Trophoblast cell (in vitro differentiated cells and primary cell): ENCODE data around the gene GPR3.
"Not testable (repeated sequence)": the region's sequence is repeated elsewhere in the genome, so short reads cannot be mapped to it uniquely, and the experiment has no call there.

Source experiments
- DNase-seq, 2 donors: peaks; one replicate each; pipeline ENCODE4 v3.0.0-alpha.2; 2016
- H2AFZ ChIP-seq: 2 replicates; pipeline ENCODE4 v1.6.1; 2013; ENCODE audit warnings: low read length, moderate library complexity, mild to moderate bottlenecking; ENCODE audit not compliant: insufficient read depth, poor library complexity
- H2AK5ac ChIP-seq: 2 replicates; pipeline ENCODE4 v1.6.1; 2013; ENCODE audit warnings: mild to moderate bottlenecking, low read length
- H2BK120ac ChIP-seq: 2 replicates; pipeline ENCODE4 v1.6.1; 2013; ENCODE audit warnings: low read length, mild to moderate bottlenecking, moderate library complexity; ENCODE audit not compliant: insufficient read depth, poor library complexity
- H2BK12ac ChIP-seq: 2 replicates; pipeline ENCODE4 v1.6.1; 2013; ENCODE audit warnings: mild to moderate bottlenecking, low read length, moderate library complexity
- H2BK5ac ChIP-seq: 2 replicates; pipeline ENCODE4 v1.6.1; 2013; ENCODE audit warnings: low read length, low read depth, moderate library complexity, mild to moderate bottlenecking; ENCODE audit not compliant: poor library complexity
- H3K14ac ChIP-seq: 2 replicates; pipeline ENCODE4 v1.6.1; 2013; ENCODE audit warnings: mild to moderate bottlenecking, low read length
- H3K18ac ChIP-seq: 2 replicates; pipeline ENCODE4 v1.6.1; 2013; ENCODE audit warnings: mild to moderate bottlenecking, low read length
- H3K23ac ChIP-seq: 2 replicates; pipeline ENCODE4 v1.6.1; 2013; ENCODE audit warnings: low read length
- H3K27ac ChIP-seq: 2 replicates; pipeline ENCODE4 v1.5.1; 2013; ENCODE audit warnings: low read depth, mild to moderate bottlenecking, inconsistent platforms, low read length, moderate library complexity
- H3K27me3 ChIP-seq: 2 replicates; pipeline ENCODE4 v1.6.1; 2013; ENCODE audit warnings: inconsistent platforms, mild to moderate bottlenecking, low read length, moderate library complexity; ENCODE audit not compliant: insufficient read depth
- H3K36me3 ChIP-seq, 2 experiments: 1 replicate in 1 of 2; 2 replicates in 1 of 2; pipeline ENCODE4 v1.6.1; 2013; ENCODE audit warnings: low read length in 2 of 2, mild to moderate bottlenecking in 2 of 2, moderate library complexity in 1 of 2; ENCODE audit not compliant: insufficient read depth in 2 of 2, control insufficient read depth in 1 of 2
- H3K4ac ChIP-seq: 2 replicates; pipeline ENCODE4 v1.6.1; 2013; ENCODE audit warnings: low read depth, mild to moderate bottlenecking, low read length, moderate library complexity
- H3K4me1 ChIP-seq, 2 experiments: 1 replicate in 1 of 2; 2 replicates in 1 of 2; pipeline ENCODE4 v1.6.1; 2013; ENCODE audit warnings: low read length in 2 of 2, mild to moderate bottlenecking in 2 of 2, moderate library complexity in 1 of 2; ENCODE audit not compliant: insufficient read depth in 2 of 2, control insufficient read depth in 1 of 2
- H3K4me2 ChIP-seq: 2 replicates; pipeline ENCODE4 v1.6.1; 2013; ENCODE audit warnings: inconsistent platforms, mild to moderate bottlenecking, low read length, moderate library complexity
- H3K4me3 ChIP-seq: 2 replicates; pipeline ENCODE4 v1.5.1; 2013; ENCODE audit warnings: mild to moderate bottlenecking, low read depth, low read length, inconsistent platforms
- H3K79me1 ChIP-seq: one replicate; pipeline ENCODE4 v1.6.1; 2013; ENCODE audit warnings: low read length
- H3K79me2 ChIP-seq: 2 replicates; pipeline ENCODE4 v1.6.1; 2013; ENCODE audit warnings: low read length, mild to moderate bottlenecking; ENCODE audit not compliant: control insufficient read depth, insufficient read depth, poor library complexity
- H3K9ac ChIP-seq: 2 replicates; pipeline ENCODE4 v1.6.1; 2013; ENCODE audit warnings: mild to moderate bottlenecking, low read length
- H3K9me3 ChIP-seq: 2 replicates; pipeline ENCODE4 v1.6.1; 2013; ENCODE audit warnings: low read depth, mild to moderate bottlenecking, control low read depth, inconsistent platforms, low read length; ENCODE audit not compliant: insufficient read depth
- H4K12ac ChIP-seq: 2 replicates; pipeline ENCODE4 v1.6.1; 2013; ENCODE audit warnings: low read depth, mild to moderate bottlenecking, low read length, moderate library complexity
- H4K8ac ChIP-seq: 2 replicates; pipeline ENCODE4 v1.6.1; 2013; ENCODE audit warnings: low read depth, mild to moderate bottlenecking, low read length, moderate library complexity
- H4K91ac ChIP-seq: one replicate; pipeline ENCODE4 v1.6.1; 2013; ENCODE audit warnings: low read depth, mild to moderate bottlenecking, low read length, moderate library complexity
- WGBS: extraction: QIAGEN DNeasy Blood & Tissue Kit; methylation state at CpG from one replicate; pipeline ENCODE4 v1.1.7; 2013; ENCODE audit warnings: missing lambda C conversion rate; ENCODE audit not compliant: insufficient read length, insufficient coverage; ENCODE audit errors: extremely low coverage; 5-methylcytosine and 5-hydroxymethylcytosine counted together

Gene GPR3

GRCh38 chr1:27432725-27433124, 40.3 kb downstream of the GPR3 start:
- H2BK12ac ChIP-seq, H3K79me1 ChIP-seq, H2BK5ac ChIP-seq, H3K79me2 ChIP-seq, H3K18ac ChIP-seq, H3K36me3 ChIP-seq, DNase-seq, H2AFZ ChIP-seq, H2AK5ac ChIP-seq, H4K12ac ChIP-seq, H3K14ac ChIP-seq, H4K91ac ChIP-seq, H3K27ac ChIP-seq, H3K23ac ChIP-seq, H3K4ac ChIP-seq, H3K9me3 ChIP-seq, H3K4me3 ChIP-seq, H4K8ac ChIP-seq, H2BK120ac ChIP-seq, H3K9ac ChIP-seq, H3K4me2 ChIP-seq, H3K27me3 ChIP-seq: not testable (repeated sequence)
- peaks cover 8 to 21% of the 10 kb centered on the region in 2 experiments for H3K4me1 ChIP-seq
- no CpG with 5 or more reads among the region's 1 CpG for WGBS

DNA sequence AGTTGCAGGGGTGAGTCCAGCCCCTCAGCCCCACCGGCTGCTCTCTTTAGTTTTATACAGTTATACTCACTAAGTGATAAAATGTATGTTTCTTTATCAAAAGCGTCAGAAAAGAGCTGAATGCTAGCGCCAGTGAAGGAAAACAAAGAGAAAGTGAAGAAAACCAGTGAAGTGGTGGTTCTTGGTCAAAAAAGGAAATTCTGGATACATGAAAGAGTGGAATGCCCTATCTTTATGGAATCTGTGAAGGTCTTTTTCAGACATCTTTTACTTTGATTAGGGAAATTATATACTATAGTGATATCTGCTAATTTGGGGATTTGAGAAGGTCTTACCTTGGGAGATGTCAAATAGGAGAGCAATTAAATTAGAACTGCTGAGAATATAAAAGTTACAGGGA, 41.3 kb downstream of the GPR3 start:
- Histone ChIP-seq H3K79me1 (peaks cover 2% of the 10 kb centered on the region), H3K9ac (no peak overlapping the region), H3K79me2 (peaks cover 3% of the 10 kb centered on the region), H2AK5ac (no peak overlapping the region), H3K23ac (no peak overlapping the region), H4K91ac (no peak overlapping the region), H2BK12ac (no peak overlapping the region), H3K4me3 (no peak overlapping the region), H3K4me1 (peaks cover 8 to 13% of the 10 kb centered on the region in 2 experiments), H3K9me3 (no peaks in the 10 kb centered on the region), H2BK5ac (no peak overlapping the region), H2AFZ (no peak overlapping the region), H3K4ac (no peak overlapping the region), H3K14ac (no peak overlapping the region), H3K36me3 (no peaks in the 10 kb centered on the region), H3K27me3 (no peaks in the 10 kb centered on the region), H4K12ac (no peak overlapping the region), H3K18ac (no peak overlapping the region), H3K27ac (no peak overlapping the region), H4K8ac (no peak overlapping the region), H3K4me2 (no peak overlapping the region), H2BK120ac (no peak overlapping the region)
- no CpG with 5 or more reads among the region's 3 CpGs for WGBS
- no peak for DNase-seq

- Histone ChIP-seq H2AFZ (no peak overlapping the region), H3K23ac (no peak overlapping the region), H2BK5ac (no peak overlapping the region), H2AK5ac (no peak overlapping the region), H3K14ac (no peak overlapping the region), H4K91ac (no peak overlapping the region), H4K8ac (no peak overlapping the region), H3K4me1 (peaks cover 3 to 6% of the 10 kb centered on the region in 2 experiments), H3K27ac (no peak overlapping the region), H3K9ac (no peak overlapping the region), H3K27me3 (no peaks in the 10 kb centered on the region), H4K12ac (no peak overlapping the region), H3K4me2 (no peak overlapping the region), H3K79me1 (no peaks in the 10 kb centered on the region), H2BK12ac (no peak overlapping the region), H2BK120ac (no peak overlapping the region), H3K18ac (no peak overlapping the region), H3K4ac (no peak overlapping the region), H3K4me3 (no peak overlapping the region), H3K9me3 (no peaks in the 10 kb centered on the region), H3K36me3 (peaks cover 0 to 2% of the 10 kb centered on the region in 2 experiments), H3K79me2 (peaks cover 3% of the 10 kb centered on the region)
- WGBS: no CpG with 5 or more reads among the region's 2 CpGs
- DNase-seq: peak in 1 of 2 donors; percentile 26
These were observed 43.3 kb downstream of the GPR3 start for GRCh38 chr1:27435566-27436203.

DNA sequence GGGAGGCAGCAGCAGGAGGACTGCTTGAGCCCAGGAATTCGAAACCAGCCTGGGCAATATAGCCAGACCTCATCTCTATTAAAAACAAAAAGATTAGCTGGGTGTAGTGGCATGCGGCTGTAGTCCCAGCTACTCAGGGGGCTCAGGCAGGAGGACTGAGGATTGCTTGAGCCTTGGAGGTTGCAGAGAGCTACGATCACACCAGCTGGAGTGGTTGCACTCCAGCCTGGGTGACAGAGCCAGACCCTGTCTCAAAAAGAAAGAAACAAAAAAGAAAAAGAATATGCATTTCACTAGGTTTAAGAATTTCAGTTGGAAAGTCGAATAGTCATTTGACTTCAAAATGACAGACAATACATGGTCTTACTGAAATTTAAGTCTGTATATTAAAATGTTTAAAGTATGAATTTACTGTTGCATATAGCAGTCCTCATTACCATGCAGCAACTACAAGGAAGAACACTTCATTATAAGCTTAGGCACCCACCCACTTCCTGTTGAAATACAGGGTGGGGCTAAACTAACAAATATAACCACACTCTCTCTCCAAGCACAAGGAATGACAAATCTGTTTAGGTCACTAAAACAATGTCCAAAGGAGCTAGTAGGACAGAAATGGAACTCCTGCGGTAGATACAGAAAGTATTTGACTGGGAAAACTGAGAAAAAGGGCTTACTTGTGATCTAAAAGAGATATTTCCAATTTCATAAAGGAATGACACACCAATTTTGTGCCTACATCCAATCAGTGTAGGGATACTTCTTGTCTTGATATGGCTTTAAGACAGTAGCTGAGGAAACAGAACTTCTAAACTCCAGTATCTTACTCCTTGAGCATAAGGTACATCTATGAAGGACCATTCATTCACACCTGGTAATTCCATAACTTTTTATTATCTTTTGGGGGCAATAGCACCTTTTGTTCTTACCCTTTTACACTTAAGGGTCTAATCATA, 44.1 kb downstream of the GPR3 start:
- no peak overlapping the region for H4K12ac ChIP-seq
- H2AFZ ChIP-seq: no peak overlapping the region
- no peaks in the 10 kb centered on the region for H3K27me3 ChIP-seq
- peaks cover 0 to 2% of the 10 kb centered on the region in 2 experiments for H3K36me3 ChIP-seq
- peak in 1 of 2 donors; percentile 16 for DNase-seq
- H3K79me2 ChIP-seq: peaks cover 3% of the 10 kb centered on the region
- no peak overlapping the region for H2AK5ac ChIP-seq
- H3K4ac ChIP-seq: no peak overlapping the region
- H3K27ac ChIP-seq: no peak overlapping the region
- H3K9me3 ChIP-seq: no peaks in the 10 kb centered on the region
- no peak overlapping the region for H2BK5ac ChIP-seq
- peaks cover 2 to 3% of the 10 kb centered on the region in 2 experiments for H3K4me1 ChIP-seq
- no peak overlapping the region for H3K9ac ChIP-seq
- no peak overlapping the region for H3K23ac ChIP-seq
- no peaks in the 10 kb centered on the region for H3K79me1 ChIP-seq
- no peak overlapping the region for H3K14ac ChIP-seq
- no peak overlapping the region for H2BK12ac ChIP-seq
- H3K4me2 ChIP-seq: no peak overlapping the region
- no CpG with 5 or more reads among the region's 5 CpGs for WGBS
- no peak overlapping the region for H2BK120ac ChIP-seq
- H4K8ac ChIP-seq: no peak overlapping the region
- H4K91ac ChIP-seq: no peak overlapping the region
- no peak overlapping the region for H3K4me3 ChIP-seq
- H3K18ac ChIP-seq: no peak overlapping the region
